Nephron (organoid): ENCODE results near the gene ING5.

ENCODE experiments used
- H3K27ac Mint-ChIP-seq, 3 experiments: 2 replicates each; pipeline ENCODE4 v1.8.0; 2020; ENCODE audit warnings: mixed read lengths in 3 of 3, mild to moderate bottlenecking in 2 of 3, moderate library complexity in 1 of 3
- H3K27me3 Mint-ChIP-seq: 2 replicates; pipeline ENCODE4 v1.8.0; 2021; ENCODE audit warnings: low read depth, mild to moderate bottlenecking, moderate library complexity, mixed read lengths
- H3K36me3 Mint-ChIP-seq: 2 replicates; pipeline ENCODE4 v1.8.0; 2020; ENCODE audit warnings: low read depth, mixed read lengths
- H3K4me1 Mint-ChIP-seq: 2 replicates; pipeline ENCODE4 v1.8.0; 2020; ENCODE audit warnings: mixed read lengths
- H3K4me3 Mint-ChIP-seq, 3 experiments: 2 replicates each; pipeline ENCODE4 v1.8.0; 2020; ENCODE audit warnings: mild to moderate bottlenecking in 3 of 3, mixed read lengths in 3 of 3, moderate library complexity in 2 of 3
- H3K9me3 Mint-ChIP-seq: 2 replicates; pipeline ENCODE4 v1.8.0; 2020; ENCODE audit warnings: mixed read lengths
- TF ChIP-seq, protein P1 (sequence below), 3 experiments: fragments of 200-600 bp; sonication (generic); IDR thresholded peaks; one replicate each; pipeline ENCODE4 v1.5.0; 2021; ENCODE audit warnings: antibody characterized with exemption in 3 of 3; ENCODE audit not compliant: unreplicated experiment in 3 of 3

The ING5 gene

DNA sequence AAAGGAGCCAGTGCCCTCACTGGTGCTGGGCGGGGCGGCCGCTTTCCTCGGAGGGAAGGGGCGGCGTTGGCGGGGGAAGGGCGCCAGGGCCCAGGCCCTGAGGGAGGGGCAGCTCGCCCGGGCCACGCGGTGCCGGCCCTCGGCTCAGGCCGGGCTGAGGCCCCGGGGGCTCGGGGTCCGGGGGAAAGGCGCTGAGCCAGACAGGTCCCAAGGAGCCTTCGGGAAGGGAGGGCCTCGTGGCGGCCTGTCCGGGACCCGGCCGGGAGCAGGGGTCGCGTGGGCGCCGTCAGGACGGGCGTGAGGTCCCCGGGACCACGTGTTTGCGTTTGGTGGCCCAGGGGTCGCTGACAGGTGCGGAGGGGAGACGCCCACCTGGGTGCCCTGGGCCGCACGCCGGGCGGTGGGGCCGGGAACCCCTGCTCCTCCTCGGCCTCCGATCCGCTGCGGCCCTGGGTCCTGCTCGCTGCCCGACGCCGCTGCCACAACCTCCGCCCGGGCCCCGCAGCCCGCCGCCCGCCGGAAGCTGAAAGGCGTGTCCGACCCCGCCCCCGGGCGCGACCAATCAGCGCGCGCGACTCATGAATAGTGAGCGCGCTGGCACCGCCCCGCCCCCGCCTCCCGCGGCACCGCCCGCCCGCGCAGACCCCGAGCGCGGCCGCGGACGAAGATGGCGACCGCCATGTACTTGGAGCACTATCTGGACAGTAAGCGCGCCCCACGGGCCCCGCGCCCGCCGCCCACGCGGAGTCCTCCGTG is at the start of gene ING5:
TSS of gene ING5 (plus strand) at position 641 of the 756 bp plus-strand sequence. CDS start at position 668, 27 bp downstream.
- TF ChIP-seq, protein P1, sequence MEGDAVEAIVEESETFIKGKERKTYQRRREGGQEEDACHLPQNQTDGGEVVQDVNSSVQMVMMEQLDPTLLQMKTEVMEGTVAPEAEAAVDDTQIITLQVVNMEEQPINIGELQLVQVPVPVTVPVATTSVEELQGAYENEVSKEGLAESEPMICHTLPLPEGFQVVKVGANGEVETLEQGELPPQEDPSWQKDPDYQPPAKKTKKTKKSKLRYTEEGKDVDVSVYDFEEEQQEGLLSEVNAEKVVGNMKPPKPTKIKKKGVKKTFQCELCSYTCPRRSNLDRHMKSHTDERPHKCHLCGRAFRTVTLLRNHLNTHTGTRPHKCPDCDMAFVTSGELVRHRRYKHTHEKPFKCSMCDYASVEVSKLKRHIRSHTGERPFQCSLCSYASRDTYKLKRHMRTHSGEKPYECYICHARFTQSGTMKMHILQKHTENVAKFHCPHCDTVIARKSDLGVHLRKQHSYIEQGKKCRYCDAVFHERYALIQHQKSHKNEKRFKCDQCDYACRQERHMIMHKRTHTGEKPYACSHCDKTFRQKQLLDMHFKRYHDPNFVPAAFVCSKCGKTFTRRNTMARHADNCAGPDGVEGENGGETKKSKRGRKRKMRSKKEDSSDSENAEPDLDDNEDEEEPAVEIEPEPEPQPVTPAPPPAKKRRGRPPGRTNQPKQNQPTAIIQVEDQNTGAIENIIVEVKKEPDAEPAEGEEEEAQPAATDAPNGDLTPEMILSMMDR (IDR thresholded peaks at IDR 0.05; ENCODE audit: unreplicated experiment in 3 of 3) = no peak
- peak within 1 kb of the TSS; percentile 90 to 94 (median 91) for H3K4me3 Mint-ChIP-seq
- H3K9me3 Mint-ChIP-seq = peaks cover 4% of the 10 kb centered on the region
- peak within 1 kb of the TSS; percentile 78 to 91 (median 86) for H3K27ac Mint-ChIP-seq
- peaks cover 3% of the 10 kb centered on the region for H3K27me3 Mint-ChIP-seq
- H3K4me1 Mint-ChIP-seq = peaks cover 6% of the 10 kb centered on the region
- peaks cover 30% of the 10 kb centered on the region for H3K36me3 Mint-ChIP-seq

DNA sequence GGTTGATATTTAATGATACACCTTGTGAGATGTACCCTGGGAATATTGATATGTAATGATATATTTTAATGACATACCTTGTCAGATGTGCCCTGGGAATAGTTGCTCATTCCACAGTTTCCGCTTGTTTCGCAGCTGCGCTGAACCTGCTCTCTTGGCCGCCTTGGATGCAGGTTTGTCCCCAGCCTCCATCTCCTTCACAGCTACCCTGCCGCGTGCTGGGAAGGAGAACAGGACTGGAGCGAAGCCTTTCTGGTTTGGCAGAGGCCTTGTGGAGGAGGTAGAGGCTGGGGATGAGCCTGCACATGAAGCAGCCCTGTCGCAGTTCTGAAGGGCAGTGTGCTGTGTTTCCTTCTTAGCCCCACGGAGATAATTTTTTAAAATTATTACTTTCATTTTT is 49.7 kb upstream of the ING5 start:
- H3K4me3 Mint-ChIP-seq = no peak overlapping the region
- H3K4me1 Mint-ChIP-seq = no peaks in the 10 kb centered on the region
- no peak overlapping the region for H3K27ac Mint-ChIP-seq
- H3K36me3 Mint-ChIP-seq = peaks cover 46% of the 10 kb centered on the region
- TF ChIP-seq, protein P1 (IDR thresholded peaks at IDR 0.05; ENCODE audit: unreplicated experiment in 3 of 3) = no peak
- no peaks in the 10 kb centered on the region for H3K9me3 Mint-ChIP-seq
- peaks cover 3% of the 10 kb centered on the region for H3K27me3 Mint-ChIP-seq

DNA sequence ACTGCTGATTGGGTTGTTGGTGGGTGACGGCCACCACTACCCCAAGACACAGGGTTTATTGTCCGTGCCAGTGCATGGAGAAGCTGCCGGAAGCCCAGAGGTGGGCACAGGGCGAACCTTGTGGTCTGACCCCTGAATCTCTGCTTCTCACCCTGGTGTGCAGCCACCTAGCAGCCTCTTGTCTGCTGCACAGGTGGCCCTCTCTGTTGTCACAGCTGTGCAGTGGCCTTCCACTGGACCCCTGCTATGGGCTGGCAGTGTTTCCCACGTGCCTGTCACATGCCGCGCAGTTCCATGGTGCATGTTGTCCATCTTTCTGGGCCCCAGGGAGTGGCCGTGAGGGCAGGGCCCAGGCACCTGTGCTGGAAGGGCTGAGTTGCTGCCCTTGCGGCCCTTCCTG is 49.1 kb upstream of the ING5 start:
- no peak overlapping the region for H3K4me3 Mint-ChIP-seq
- H3K27me3 Mint-ChIP-seq = peaks cover 3% of the 10 kb centered on the region

DNA sequence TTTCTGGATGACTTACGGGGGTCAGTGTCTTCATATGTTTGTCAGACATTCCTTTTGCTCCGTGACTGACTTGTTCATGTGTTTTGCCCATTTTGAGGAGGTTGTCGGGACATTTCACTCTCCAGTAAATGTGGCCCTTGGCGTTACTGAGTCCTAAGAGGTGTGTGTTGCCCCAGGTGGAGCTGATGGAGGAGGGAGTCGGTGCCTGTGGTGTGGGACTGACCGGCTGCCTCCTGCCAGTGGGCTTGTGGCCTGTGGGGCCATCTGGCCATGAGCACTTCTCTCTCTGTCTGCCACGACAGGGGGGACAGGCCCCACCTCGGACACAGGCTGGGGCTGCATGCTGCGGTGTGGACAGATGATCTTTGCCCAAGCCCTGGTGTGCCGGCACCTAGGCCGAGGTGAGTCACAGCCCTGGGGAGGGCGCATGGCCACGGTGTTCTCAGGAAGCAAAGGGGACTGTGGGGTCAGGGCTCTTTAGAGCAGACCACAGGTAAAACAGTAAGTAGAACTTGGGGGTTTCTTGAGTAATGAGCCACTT is 48.6 kb upstream of the ING5 start:
- H3K9me3 Mint-ChIP-seq = no peaks in the 10 kb centered on the region

More for the DNA sequence above, 49.1 kb upstream of the ING5 start:
- TF ChIP-seq, protein P1 (IDR thresholded peaks at IDR 0.05; ENCODE audit: unreplicated experiment in 3 of 3) = no peak
- Mint-ChIP-seq H3K4me1 (no peaks in the 10 kb centered on the region), H3K27ac (no peak overlapping the region), H3K9me3 (no peaks in the 10 kb centered on the region), H3K36me3 (peaks cover 51% of the 10 kb centered on the region)

DNA sequence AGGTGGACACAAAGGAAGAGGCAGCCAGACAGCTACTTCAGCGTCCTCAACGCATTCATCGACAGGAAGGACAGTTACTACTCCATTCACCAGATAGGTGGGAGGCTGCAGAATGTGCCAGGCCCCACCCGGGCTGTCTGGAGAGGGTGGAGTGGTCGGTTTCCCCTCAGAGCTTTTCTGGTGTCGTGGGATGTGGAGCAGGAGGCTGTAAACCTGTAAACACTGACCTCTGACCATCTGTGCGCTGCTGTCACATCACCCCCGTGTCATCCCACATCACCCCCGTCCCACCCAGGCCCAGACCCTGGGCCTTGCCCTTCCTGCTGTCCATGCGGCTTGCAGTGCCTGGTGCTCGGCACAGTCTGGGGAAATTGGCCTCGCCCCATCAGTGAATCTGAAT is 47.3 kb upstream of the ING5 start:
- Mint-ChIP-seq H3K9me3 (no peaks in the 10 kb centered on the region), H3K27ac (no peak overlapping the region), H3K27me3 (peaks cover 3% of the 10 kb centered on the region), H3K36me3 (peaks cover 63% of the 10 kb centered on the region), H3K4me1 (no peaks in the 10 kb centered on the region), H3K4me3 (no peak overlapping the region)
- TF ChIP-seq, protein P1 (IDR thresholded peaks at IDR 0.05; ENCODE audit: unreplicated experiment in 3 of 3) = no peak

More for the DNA sequence above, 48.6 kb upstream of the ING5 start:
- TF ChIP-seq, protein P1 (IDR thresholded peaks at IDR 0.05; ENCODE audit: unreplicated experiment in 3 of 3) = no peak
- no peaks in the 10 kb centered on the region for H3K4me1 Mint-ChIP-seq
- H3K36me3 Mint-ChIP-seq = peaks cover 55% of the 10 kb centered on the region
- peaks cover 3% of the 10 kb centered on the region for H3K27me3 Mint-ChIP-seq
- no peak overlapping the region for H3K4me3 Mint-ChIP-seq
- H3K27ac Mint-ChIP-seq = no peak overlapping the region
